Epithelial cell of proximal tubule (primary cell): ENCODE data around the gene MYO3B. TPM values are rescaled to one million over a fixed set of nuclear protein-coding genes. Genes with fewer than 3 reads are reported as not detected.

Experiments
- DNase-seq: peaks from one replicate; pipeline ENCODE4 v3.0.0-alpha.2; 2011; ENCODE audit warnings: low read depth
- H3K4me3 ChIP-seq: 2 replicates; pipeline ENCODE4 v1.5.1; 2011; ENCODE audit warnings: low read depth, mild to moderate bottlenecking, low read length
- CTCF ChIP-seq: conservative IDR thresholded peaks from 2 replicates; pipeline ENCODE4 v1.5.1; 2012; ENCODE audit warnings: low read depth, mild to moderate bottlenecking, low read length
- total RNA-seq: library from RNA; depleted of rRNA; stranded (reverse); fragments of >200 nt; gene quantifications from 2 replicates; pipeline ENCODE4 v1.2.3, GENCODE V29; 2015

Gene MYO3B
- total RNA-seq, 1 donor from 2014 or later, result 0.35 TPM

- TF ChIP-seq CTCF, result no peak
- H3K4me3 ChIP-seq, result no peak overlapping the region
- DNase-seq, result no peak
Observed at GRCh38 chr2:170222842-170223241, 44.9 kb downstream of the MYO3B start.

- no peak overlapping the region for H3K4me3 ChIP-seq
- DNase-seq, result no peak
- no peak for TF ChIP-seq CTCF
Observed at GRCh38 chr2:170224692-170225294, 46.8 kb downstream of the MYO3B start.

- TF ChIP-seq CTCF, result no peak
- H3K4me3 ChIP-seq, result no peak overlapping the region
- DNase-seq, result no peak
Observed at GRCh38 chr2:170226216-170226615, 48.3 kb downstream of the MYO3B start.

GRCh38 chr2:170227507-170227947, 49.6 kb downstream of the MYO3B start:
- H3K4me3 ChIP-seq, result no peak overlapping the region
- DNase-seq, result no peak
- TF ChIP-seq CTCF, result no peak

- H3K4me3 ChIP-seq, result no peak overlapping the region
- no peak for TF ChIP-seq CTCF
- no peak for DNase-seq
Observed at GRCh38 chr2:170227951-170228350, 50.0 kb downstream of the MYO3B start.

GRCh38 chr2:170228429-170228828, 50.5 kb downstream of the MYO3B start:
- DNase-seq, result no peak
- no peak overlapping the region for H3K4me3 ChIP-seq
- no peak for TF ChIP-seq CTCF

GRCh38 chr2:170229125-170229524, 51.2 kb downstream of the MYO3B start:
- DNase-seq, result no peak
- H3K4me3 ChIP-seq, result no peak overlapping the region
- TF ChIP-seq CTCF, result no peak
